Thoracic aorta (tissue), 2 donors: Measurements from ENCODE around the gene UGT1A3. TPM values are rescaled to one million over a fixed set of nuclear protein-coding genes. Genes with fewer than 3 reads are reported as not detected.

Experiments used
- ATAC-seq: fragments of 150-250 bp; one replicate; pipeline ENCODE4 v1.8.0; 2017; ENCODE audit warnings: low read depth; ENCODE audit not compliant: insufficient number of reproducible peaks, low FRiP score
- DNase-seq: peaks from one replicate; pipeline ENCODE4 v3.0.0-alpha.2; 2020; ENCODE audit warnings: low spot score
- H3K27ac ChIP-seq, 2 donors: fragments of 200-600 bp; sonication (generic); 1 replicate in 1 of 2; 2 replicates in 1 of 2; pipeline ENCODE4 v1.5.1; 2016; ENCODE audit warnings: mild to moderate bottlenecking in 2 of 2, moderate library complexity in 2 of 2
- H3K27me3 ChIP-seq: fragments of 200-600 bp; sonication (generic); replicated peaks from 2 replicates; pipeline ENCODE4 v1.6.0; 2016; ENCODE audit warnings: mild to moderate bottlenecking; ENCODE audit not compliant: insufficient read depth
- H3K36me3 ChIP-seq: fragments of 200-600 bp; sonication (generic); one replicate; pipeline ENCODE4 v1.5.1; 2016
- H3K4me1 ChIP-seq, 2 donors: fragments of 200-600 bp; sonication (generic); 1 replicate in 1 of 2; 2 replicates in 1 of 2; pipeline versions ENCODE4 v1.5.1 to v1.6.0; 2016; ENCODE audit warnings: low read depth in 2 of 2, mild to moderate bottlenecking in 1 of 2; ENCODE audit not compliant: control insufficient read depth in 1 of 2
- H3K4me3 ChIP-seq: fragments of 200-600 bp; sonication (generic); 2 replicates; pipeline ENCODE4 v1.5.1; 2016; ENCODE audit warnings: mild to moderate bottlenecking
- H3K9me3 ChIP-seq: fragments of 200-600 bp; sonication (generic); 2 replicates; pipeline ENCODE4 v1.5.1; 2016
- total RNA-seq, 2 donors: library from RNA; depleted of rRNA; stranded (reverse); fragments of >200 nt; gene quantifications; one replicate each; pipeline versions ENCODE4 v1.1.0 to v1.2.3, GENCODE V29; 2016
- TF ChIP-seq, protein P1 (sequence below): fragments of 200-600 bp; sonication (generic); IDR thresholded peaks from one replicate; pipeline ENCODE4 v1.5.1; 2019; ENCODE audit warnings: antibody characterized with exemption

UGT1A3 gene
- total RNA-seq, 2 donors from 2014 or later = not detected

DNA sequence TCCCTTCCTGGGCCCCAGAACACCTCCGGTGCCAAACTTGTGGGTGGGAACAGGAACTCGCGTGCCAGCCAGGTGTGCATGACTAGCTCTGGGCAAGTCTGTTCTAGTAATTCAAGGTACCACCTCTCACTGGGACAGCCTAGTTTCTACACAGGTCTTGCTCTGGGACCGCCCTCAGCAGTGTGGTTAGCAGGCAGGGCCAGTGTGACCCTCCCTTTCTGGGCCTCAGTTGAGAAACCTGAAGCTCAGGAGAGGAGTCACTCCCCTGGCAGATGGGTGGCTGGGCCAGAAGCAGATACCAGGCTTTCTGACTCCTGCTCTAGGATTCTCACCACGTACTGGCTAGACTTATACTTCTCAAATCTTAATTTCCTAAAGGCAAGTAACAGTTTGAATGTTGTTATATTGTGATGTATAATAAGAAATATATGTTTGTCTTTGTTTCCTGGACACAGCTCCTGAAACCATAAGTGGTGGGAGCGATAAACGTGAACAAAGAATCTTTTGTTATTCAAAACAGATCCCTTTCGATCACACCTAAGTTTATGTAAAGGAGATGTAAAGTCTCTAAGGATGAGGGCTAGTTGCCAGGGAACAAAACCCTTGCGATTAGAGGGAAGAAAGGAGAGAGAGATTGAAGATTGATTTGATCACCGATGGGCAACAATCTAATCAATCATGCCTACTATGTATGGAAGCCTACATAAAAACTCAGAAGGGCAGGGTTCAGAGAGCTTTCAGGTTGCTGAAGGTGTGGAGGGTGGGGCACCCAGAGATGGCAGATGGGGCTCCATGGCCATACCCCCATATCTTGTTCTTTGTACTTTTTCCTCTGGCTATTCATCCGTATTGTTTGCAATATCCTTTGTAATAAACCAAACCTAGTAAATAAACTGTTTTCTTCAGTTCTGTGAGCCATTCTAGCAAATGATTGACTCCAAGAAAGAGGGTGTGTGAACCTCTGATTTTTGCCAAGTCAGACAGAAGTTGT is 37.1 kb upstream of the UGT1A3 start:
- Histone ChIP-seq H3K4me1 (no peaks in the 10 kb centered on the region), H3K4me3 (no peak overlapping the region), H3K36me3 (no peaks in the 10 kb centered on the region), H3K27ac (no peak overlapping the region), H3K9me3 (no peaks in the 10 kb centered on the region), H3K27me3 (no peaks in the 10 kb centered on the region)
- ATAC-seq (no peak), DNase-seq (no peak)
- TF ChIP-seq, protein P1, sequence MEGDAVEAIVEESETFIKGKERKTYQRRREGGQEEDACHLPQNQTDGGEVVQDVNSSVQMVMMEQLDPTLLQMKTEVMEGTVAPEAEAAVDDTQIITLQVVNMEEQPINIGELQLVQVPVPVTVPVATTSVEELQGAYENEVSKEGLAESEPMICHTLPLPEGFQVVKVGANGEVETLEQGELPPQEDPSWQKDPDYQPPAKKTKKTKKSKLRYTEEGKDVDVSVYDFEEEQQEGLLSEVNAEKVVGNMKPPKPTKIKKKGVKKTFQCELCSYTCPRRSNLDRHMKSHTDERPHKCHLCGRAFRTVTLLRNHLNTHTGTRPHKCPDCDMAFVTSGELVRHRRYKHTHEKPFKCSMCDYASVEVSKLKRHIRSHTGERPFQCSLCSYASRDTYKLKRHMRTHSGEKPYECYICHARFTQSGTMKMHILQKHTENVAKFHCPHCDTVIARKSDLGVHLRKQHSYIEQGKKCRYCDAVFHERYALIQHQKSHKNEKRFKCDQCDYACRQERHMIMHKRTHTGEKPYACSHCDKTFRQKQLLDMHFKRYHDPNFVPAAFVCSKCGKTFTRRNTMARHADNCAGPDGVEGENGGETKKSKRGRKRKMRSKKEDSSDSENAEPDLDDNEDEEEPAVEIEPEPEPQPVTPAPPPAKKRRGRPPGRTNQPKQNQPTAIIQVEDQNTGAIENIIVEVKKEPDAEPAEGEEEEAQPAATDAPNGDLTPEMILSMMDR = no peak

DNA sequence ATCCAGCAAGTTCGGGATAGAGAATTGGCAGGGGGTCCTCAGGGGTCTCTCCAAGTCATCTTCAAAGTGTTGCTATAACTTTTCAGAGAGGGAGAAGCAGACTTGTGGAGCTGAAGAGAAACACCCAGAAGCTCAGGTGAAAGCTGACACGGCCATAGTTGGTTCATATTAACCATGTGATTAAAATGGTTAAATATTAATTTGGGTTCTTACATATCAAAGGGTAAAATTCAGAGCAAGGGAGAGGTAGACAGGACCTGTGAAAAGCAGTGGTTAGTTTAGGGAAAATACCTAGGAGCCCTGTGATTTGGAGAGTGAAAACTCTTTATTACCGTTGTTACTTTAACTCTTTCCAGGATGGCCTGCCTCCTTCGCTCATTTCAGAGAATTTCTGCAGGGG is 36.2 kb upstream of the UGT1A3 start, which contains the start of gene UGT1A6:
Gene UGT1A6, plus strand, starts transcription at position 243 of the 400 bp plus-strand sequence. Its CDS starts 115 bp downstream, at position 358.
- Histone ChIP-seq H3K9me3 (no peaks in the 10 kb centered on the region), H3K27ac (no peak within 1 kb of the TSS), H3K4me1 (no peaks in the 10 kb centered on the region), H3K27me3 (no peaks in the 10 kb centered on the region), H3K36me3 (no peaks in the 10 kb centered on the region), H3K4me3 (no peak within 1 kb of the TSS)
- ATAC-seq (no peak), DNase-seq (no peak)
- TF ChIP-seq, protein P1 = no peak

DNA sequence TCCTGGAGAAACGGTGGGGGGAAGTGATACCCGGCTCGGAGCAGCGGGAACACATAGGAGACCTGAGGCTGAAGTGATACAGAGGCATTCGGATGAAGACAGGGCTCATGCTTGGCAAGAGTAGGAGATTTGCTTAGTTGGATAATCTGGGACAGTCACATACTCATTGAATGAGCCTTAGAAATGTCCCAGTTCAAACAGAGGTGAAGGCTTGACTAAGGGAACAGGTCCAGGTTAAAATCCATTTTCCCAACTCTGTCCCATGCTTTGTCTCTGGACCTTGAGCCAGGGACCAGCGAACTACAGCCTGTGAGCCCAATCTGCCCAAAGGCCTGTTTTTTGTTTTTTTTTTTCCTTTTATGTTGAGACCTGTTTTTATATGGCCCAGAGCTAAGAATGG is 34.9 kb upstream of the UGT1A3 start:
- H3K4me3 ChIP-seq = no peak overlapping the region
- no peaks in the 10 kb centered on the region for H3K36me3 ChIP-seq
- H3K27me3 ChIP-seq = no peaks in the 10 kb centered on the region
- H3K27ac ChIP-seq = no peak overlapping the region
- no peaks in the 10 kb centered on the region for H3K4me1 ChIP-seq
- H3K9me3 ChIP-seq = no peaks in the 10 kb centered on the region
- DNase-seq (no peak), ATAC-seq (no peak)
- TF ChIP-seq, protein P1 = no peak

DNA sequence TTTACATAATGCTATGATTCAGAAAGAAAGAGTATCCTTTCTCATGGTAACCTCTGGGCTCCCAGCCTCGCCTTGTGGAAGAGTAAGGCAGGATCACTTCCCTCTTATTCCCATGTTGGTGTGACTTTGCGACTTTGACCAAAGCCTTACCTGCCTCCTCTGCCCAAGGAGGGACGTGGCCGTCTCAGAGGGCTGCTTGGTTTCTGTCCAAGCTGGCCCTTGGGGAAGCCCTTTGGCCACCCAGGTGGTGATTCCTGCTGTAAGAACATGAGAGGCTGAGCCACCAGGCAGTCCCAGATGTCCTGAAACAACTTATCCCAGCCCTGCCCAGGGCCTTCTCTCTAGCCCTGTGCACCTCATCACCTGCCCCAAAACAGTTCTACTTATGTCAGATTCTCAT is 30.1 kb upstream of the UGT1A3 start:
- H3K4me1 ChIP-seq = peaks cover 0 to 5% of the 10 kb centered on the region in 2 donors
- H3K9me3 ChIP-seq = no peaks in the 10 kb centered on the region
- TF ChIP-seq, protein P1 = no peak
- no peak for ATAC-seq
- H3K27ac ChIP-seq = no peak overlapping the region
- DNase-seq = no peak
- H3K27me3 ChIP-seq = no peaks in the 10 kb centered on the region
- no peaks in the 10 kb centered on the region for H3K36me3 ChIP-seq
- no peak overlapping the region for H3K4me3 ChIP-seq

DNA sequence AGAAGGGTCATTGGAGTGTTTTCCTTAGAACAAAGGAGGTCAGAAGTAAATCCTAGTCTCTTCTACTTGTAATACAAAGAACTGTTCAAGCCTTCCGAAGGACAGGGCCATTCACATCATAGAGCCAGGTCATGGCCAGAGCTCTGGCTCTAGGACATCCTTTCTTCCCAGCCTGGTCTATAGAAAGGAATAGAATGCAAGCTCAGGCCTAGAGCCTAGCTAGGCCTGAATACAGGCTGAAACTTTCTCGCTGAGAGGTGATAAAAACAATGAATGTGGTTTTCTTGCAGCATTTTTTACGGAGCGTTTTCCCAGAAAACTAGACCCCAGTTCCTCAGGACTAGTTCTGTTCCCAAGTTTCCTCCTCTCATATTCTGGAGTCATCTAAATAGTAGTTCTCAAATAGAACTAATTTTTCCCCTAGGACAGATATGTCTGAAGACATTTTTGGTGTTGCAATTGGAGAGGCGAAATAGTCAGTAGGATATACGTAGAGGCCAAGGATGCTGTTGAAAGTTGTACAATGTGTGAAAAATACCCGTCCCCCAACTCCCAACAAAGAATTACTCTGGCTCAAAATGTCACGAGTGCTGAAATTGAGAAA is 29.3 kb upstream of the UGT1A3 start:
- H3K9me3 ChIP-seq = no peaks in the 10 kb centered on the region
- H3K27me3 ChIP-seq = no peaks in the 10 kb centered on the region
- no peaks in the 10 kb centered on the region for H3K36me3 ChIP-seq
- DNase-seq (no peak), ATAC-seq (no peak)
- no peak overlapping the region for H3K4me3 ChIP-seq
- H3K4me1 ChIP-seq = peaks cover 0 to 5% of the 10 kb centered on the region in 2 donors
- H3K27ac ChIP-seq = peak overlapping the region in 1 of 2 donors; percentile 18
- TF ChIP-seq, protein P1 = no peak
